Left hindlimb (tissue), 1 donor: ENCODE results near the gene FBXW8.

Experiments used
- DNase-seq: peaks from one replicate; pipeline ENCODE4 v3.0.0-alpha.2; 2018

Gene FBXW8

GRCh38 chr12:117026343-117026742, 115.6 kb downstream of the FBXW8 start:
- no peak for DNase-seq

- DNase-seq: no peak
Observed at GRCh38 chr12:117026921-117027250, 116.1 kb downstream of the FBXW8 start.

DNA sequence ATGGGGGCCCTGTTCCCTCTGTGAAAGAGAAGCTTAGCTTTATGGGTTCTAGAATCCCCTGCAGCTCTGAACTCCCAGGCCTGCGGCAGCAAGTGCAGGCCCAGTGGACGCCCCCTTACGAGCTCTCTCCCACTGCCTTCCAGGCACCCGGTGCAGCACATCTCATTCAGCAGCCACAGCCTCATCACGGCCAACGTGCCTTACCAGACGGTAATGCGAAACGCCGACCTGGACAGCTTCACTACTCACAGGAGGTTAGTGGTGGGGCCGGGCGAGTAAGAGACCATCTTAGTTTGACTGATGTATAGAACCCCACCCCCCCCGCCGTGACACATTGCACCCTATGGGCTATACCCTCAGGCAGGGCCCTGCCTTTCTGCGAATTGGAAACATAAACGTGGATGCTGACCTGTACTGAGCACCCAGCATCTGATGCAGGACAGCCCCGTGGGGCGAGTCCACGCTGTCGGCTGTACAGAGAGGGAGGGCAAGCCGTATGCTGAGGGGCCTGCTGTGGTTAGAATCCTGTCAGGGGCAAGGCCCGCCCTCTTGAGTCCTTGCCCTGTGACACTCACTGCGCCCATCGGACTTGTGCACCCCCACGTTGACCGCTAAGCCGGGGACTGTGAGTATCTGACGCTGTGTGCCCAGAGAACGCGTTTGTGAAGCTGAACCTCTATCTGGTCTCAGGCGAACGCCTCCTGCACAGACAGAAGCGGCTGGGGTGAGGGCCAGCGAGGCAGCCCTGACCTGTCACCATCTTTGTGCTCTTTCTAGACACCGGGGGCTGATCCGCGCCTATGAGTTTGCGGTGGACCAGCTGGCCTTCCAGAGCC, 116.7 kb downstream of the FBXW8 start:
- DNase-seq: no peak

DNA sequence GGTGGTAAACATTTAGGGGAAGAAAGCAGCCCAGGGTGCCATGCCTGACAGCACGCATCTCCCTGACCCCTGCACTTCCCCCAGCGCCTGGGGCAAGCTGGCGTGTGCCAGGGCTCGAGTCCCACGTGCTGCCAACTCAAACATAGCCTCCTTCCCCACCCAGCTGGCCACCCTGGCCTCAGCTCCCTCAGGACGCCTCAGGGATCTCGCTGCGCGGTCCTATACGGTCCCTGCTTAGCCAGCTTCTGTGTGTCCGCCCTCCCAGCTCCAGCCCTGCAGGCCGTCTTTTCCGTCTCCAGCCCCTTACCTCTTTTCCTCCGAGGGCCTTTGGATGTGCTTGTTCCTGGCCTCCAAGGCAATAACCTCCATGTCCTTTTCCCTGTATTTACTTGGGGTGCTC, 117.5 kb downstream of the FBXW8 start:
- no peak for DNase-seq

DNA sequence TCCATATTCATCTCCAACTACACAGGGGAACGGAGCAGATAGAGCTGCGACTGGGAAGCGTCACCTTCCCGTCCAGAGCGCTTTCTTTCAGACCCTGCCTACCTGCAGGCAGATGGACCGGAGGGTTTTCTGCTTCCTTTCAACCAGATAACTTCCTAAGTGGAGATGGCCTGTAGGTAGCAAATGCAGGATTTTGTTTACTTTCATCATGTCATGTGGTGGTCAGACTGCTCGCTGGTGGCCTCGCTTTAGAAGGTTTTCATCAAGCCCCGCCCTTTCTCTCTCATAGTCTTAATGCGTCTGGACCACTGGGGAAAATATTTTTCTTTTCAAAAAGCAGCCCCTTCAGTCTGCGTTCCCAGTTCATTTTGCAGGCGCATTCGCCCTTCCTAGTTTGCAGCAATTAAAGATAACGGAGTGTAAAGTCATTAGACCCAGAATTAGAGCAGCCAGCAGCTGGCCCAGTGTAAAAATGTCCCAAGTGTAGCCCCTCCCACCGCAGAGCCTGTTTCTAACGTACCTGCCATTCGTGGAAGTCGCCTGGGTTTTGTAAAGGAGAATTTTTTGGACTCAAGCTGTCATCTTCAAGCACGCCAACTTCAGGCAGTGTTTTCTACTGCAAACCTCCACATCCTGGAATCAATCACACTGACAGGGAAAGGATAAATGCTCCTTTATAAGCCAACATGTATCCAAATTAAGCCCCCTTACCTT, 119.6 kb downstream of the FBXW8 start:
- no peak for DNase-seq

GRCh38 chr12:117031843-117032592, 121.3 kb downstream of the FBXW8 start:
- no peak for DNase-seq

DNA sequence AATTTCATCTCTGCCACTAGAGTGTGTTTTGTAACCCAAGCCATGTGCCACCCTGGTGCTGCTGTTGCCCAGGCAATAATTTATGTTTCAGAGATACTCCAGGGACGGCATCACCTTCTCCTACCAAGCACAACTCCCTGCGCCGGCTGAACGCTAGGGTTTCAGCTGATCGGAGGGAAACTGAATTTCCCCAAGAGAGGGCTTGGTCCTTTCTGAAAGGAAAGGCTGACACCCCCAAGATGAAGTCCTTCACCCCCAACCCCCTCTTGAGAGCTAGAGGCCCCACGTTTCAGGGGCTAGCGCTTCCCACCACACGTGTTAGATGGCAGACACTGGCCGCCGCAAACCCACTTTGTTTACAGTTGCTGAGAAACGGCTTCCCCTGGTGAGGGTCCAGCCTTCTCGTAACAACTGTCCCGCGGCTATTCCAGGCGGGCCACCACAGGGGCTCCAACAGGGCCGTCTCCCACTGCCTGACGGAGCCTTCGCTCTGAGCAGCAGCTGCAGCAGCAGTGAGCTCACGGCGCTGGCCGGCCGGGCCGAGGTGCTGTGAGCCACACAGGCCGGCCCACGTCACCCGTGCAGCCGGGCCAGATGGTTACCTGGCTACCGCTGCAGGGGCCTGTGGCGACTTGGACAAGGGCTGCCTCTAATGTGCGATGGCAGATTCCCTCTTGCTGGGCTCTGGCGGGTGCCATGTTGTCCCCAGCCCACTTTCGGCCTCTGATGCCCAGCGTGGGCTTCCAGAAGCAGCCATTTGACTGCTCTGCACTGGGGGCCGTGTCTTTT, 122.0 kb downstream of the FBXW8 start:
- peak; percentile 69 for DNase-seq

- DNase-seq: peak; percentile 53
Observed at GRCh38 chr12:117033382-117034221, 122.9 kb downstream of the FBXW8 start.

GRCh38 chr12:117034249-117034648, 123.5 kb downstream of the FBXW8 start:
- no peak for DNase-seq

- peak; percentile 5 for DNase-seq
Observed at GRCh38 chr12:117034701-117035151, 124.0 kb downstream of the FBXW8 start.

DNA sequence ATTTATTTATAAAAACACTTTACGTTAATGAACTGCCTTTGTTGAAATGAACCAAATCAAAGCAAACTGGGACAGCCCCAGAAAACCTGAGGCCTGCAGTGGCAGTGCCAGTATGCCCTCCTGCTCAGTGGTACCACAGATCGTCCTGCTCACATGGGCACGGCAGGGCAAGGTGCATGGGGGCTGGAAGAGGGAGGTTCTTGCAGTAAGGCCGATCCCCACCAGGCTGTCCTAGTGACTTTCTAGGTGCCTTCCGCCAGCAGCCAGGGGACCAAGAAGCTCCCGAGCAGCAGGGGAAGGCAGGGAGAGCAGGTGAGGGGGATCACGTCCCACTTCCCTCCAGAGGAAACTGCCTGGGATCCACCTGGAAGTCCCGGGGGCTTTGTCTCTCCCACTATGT, 124.5 kb downstream of the FBXW8 start:
- DNase-seq: peak; percentile 7

- DNase-seq: peak; percentile 21
Observed at GRCh38 chr12:117036046-117036445, 125.3 kb downstream of the FBXW8 start.

DNA sequence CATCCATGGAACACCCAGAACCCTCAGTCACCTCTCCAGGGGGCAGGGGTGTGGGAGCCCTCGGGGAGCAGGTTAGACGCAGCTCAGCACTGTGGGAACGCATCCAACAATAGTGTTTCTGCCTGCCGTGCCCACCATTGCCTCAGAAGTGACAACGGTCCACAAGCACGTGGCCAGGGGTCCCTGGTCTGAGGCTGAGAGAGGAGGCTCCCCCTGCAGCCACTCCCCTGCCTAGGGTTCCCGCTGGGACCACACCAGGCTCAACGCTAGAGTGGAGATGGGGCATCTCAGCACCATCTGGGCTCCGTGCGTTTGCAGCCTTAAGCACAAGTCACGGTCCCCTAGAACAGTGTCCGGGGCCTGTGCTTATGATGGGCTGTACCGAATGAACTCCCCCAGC, 125.8 kb downstream of the FBXW8 start:
- DNase-seq: peak; percentile 22

GRCh38 chr12:117037289-117038022, 126.7 kb downstream of the FBXW8 start:
- peak; percentile 22 for DNase-seq

GRCh38 chr12:117038023-117038680, 127.4 kb downstream of the FBXW8 start:
- DNase-seq: peak; percentile 8

GRCh38 chr12:117038919-117039318, 128.2 kb downstream of the FBXW8 start:
- peak; percentile 21 for DNase-seq

- DNase-seq: peak; percentile 10
Observed at GRCh38 chr12:117039891-117040309, 129.2 kb downstream of the FBXW8 start.

GRCh38 chr12:117040496-117040895, 129.7 kb downstream of the FBXW8 start:
- DNase-seq: peak; percentile 2

DNA sequence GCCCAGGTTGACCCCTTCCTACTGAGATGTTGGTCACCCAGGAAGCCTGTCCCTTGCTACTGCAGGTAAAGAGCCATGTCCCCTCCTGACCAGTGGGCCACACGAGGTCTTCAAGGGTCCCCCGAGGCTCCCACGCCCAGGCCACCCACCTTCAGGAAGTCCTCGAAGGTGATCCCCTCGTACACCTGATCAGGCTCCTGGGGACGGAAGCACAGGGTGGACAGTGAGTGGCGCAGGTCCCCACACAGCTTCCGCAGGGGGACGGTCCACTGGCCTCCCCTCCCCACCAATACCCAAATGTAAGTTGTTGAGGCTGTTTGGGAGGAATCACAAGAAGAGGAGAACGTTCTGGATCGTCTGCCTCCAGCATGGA, 131.0 kb downstream of the FBXW8 start:
- no peak for DNase-seq

GRCh38 chr12:117042171-117042842, 131.6 kb downstream of the FBXW8 start:
- DNase-seq: no peak
